NCI-H1694 (cell line): ENCODE results near the gene TMEM238L.
A peak's percentile ranks its signal among the peaks of the same experiment; 100 is the strongest.
"Not testable (repeated sequence)": the region's sequence is repeated elsewhere in the genome, so short reads cannot be mapped to it uniquely, and the experiment has no call there.

Experiments
- DNase-seq: peaks from one replicate; lab custom pipeline; 2025; lab: John Stamatoyannopoulos, UW

The TMEM238L gene, protein sequence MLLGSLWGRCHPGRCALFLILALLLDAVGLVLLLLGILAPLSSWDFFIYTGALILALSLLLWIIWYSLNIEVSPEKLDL

DNA sequence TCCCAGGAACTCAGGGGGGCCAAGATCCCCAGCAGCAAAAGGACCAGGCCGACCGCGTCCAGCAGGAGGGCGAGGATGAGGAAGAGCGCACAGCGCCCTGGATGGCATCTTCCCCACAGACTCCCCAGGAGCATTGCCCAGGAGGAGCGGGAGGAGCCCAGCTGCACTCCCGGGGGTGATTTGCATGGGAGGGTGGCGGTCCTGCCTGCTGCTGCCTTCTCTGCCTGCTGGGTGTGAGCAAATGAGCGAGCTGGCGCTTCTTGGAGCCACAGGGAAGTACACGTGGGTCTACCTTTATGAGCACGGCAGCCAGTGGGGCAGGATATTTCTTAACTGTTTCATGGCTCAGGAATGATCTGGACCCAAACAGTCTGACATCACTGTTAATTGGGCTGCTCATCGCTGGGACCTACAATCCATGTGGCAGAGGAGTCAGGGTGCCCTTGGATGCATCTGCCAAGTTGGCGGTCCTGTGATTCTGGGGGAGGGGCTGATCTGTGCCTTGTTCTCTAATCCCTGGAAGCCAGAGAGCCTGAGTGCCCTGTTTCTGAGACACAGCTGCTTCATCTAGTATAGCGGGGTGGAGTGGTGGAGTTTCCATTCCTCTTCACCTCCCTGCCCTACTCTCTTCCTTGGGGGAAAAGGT, at the start of gene TMEM238L:
Gene TMEM238L, minus strand, starts transcription at position 270 of the 646 bp plus-strand sequence. Its CDS starts 136 bp downstream, at position 134.
- DNase-seq = no peak

DNA sequence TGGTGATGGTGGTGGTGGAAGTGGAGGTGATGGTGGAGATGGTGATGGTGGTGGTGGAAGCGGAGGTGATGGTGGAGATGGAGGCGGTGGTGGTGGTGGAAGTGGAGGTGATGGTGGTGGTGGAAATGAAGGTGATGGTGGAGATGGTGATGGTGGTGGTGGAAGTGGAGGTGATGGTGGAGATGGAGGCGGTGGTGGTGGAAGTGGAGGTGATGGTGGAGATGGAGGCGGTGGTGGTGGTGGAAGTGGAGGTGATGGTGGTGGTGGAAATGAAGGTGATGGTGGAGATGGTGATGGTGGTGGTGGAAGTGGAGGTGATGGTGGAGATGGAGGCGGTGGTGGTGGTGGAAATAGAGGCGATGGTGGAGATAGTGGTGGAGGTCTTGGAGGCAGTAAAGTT, 42.7 kb upstream of the TMEM238L start:
- not testable (repeated sequence) for DNase-seq

DNA sequence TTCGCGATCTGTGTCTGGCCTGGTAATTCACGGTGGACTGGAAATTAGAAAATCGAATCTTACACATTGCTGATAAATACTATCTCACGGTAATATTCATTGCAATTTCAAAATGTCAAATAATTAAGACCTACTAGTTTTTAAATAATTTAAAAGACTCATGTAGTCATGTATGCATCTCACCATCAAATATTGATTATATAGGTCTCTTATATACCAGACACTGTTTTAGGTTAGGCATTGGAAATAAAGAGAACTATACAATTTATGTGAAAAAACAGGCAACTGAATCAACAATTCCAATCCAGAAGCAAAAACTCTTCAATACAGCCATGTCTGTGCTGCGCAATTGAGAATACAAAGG, 41.5 kb upstream of the TMEM238L start:
- no peak for DNase-seq

DNA sequence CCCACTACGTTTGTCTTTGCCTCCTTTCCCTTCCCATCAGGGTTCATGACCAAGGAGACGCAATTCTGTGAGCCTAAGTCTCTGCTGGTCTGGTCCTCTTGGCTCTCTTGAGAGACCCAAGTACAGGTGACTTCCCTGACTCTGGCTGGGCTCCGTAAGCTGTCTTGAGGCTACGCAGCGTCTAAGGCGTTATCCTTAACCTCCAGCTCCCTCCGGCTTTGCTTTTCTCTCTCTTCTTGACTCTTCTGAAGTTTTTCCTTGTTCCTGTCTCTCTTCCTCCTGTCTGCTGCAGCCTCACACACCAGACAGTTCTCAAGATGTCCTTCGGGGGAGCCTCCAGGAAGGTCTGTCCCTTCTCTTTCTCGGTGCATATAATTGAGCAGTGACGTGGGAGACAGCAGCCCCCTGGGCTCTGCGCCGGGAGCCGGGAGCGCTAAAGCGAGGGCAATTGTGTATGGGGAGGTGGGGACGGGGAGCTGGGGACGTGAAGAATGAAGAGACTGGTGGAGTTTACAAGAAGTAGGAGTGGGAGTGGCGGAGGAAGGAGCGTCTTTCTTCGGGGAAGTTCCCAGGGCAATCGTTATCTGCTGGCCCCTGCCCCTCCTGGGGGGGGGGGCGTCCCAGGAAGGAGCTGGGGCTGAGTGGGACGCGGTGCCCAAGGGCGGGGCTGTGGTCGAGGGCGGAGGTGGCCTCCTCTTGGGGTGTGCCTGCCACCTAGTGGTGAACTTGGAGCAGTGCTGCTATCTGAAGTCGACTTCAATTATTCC, 40.9 kb upstream of the TMEM238L start:
- peak; percentile 26 for DNase-seq

DNA sequence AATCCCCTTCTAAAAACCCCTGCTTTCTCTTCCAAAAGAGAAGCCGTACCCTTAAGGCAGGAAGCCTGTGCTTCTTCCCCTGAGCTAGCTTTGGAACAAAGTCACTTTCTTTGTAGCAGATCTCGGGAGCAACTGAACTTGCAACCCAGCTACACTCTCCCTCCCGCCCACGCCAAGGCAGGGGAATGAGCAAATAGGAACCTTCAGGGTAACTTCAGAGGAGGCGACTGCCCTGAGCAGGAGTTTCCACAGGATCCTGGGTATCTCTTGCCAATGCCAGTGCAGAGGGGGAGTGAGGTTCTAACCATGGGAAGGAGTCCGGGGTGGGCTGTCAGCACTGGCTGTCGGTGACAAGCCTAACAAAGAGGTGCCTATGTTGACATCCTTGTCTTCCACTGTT, 39.9 kb upstream of the TMEM238L start:
- DNase-seq = no peak

DNA sequence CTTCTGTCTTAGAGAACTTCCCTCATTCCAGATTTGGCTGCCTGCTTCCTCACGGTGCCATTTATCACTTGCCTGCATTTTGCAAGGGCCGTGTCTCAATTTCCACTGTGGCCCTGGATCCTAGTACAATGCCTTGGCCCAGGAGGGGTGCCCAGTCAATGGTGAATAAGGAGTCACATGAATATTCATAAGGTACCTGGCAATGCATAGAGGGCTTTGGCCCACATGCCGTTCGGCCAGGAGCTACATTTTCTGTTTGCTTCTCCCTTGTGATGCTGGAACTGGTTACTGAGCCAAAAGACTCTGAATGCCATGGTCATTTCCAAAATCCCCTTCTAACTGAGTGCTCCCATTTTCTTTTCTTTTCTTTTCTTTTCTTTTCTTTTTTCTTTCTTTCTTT, 38.8 kb upstream of the TMEM238L start:
- no peak for DNase-seq

DNA sequence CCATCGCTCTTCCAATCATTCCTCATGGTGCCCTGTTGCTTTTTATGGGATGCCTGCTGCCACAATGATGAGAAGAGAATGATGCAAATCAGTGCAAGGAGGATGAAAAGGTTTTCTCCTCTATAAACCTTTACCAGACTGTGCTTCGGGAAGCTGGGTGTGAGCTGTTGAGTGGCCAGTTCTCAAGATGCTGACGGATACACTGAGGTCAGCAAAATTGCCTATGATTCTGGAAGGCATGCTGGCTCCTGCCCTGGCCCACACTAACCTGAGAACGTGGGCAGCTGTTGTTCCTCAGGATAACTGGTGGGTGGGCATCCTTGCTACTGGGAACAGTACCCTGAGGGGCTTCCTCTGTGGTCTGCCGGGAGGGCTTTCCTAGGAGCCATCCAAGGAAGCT, 34.8 kb upstream of the TMEM238L start:
- no peak for DNase-seq

DNA sequence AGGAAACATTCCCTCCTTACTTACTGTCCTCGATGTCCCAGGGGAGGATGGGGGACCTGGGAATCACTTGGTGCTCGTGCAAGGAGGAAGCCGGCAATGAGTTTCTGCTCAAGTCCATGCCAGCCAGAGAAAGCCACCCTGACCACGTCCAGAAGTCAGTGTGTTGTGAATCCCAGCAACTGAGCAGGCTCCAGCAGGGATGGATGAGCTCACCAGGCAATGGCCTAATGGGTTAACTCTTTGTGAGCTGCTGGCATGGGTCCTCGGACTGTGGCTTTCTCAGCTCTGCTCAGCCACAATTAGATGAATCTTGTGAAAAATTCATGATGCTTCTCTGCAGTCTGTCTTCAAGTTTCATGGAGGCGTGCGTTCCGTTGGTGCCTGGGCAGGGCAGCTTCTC, 34.0 kb upstream of the TMEM238L start, which contains the start of gene PIRT:
Gene PIRT, minus strand, starts transcription at position 167 of the 400 bp plus-strand sequence. CDS start 12,442 bp downstream, outside the sequence.
- no peak for DNase-seq

DNA sequence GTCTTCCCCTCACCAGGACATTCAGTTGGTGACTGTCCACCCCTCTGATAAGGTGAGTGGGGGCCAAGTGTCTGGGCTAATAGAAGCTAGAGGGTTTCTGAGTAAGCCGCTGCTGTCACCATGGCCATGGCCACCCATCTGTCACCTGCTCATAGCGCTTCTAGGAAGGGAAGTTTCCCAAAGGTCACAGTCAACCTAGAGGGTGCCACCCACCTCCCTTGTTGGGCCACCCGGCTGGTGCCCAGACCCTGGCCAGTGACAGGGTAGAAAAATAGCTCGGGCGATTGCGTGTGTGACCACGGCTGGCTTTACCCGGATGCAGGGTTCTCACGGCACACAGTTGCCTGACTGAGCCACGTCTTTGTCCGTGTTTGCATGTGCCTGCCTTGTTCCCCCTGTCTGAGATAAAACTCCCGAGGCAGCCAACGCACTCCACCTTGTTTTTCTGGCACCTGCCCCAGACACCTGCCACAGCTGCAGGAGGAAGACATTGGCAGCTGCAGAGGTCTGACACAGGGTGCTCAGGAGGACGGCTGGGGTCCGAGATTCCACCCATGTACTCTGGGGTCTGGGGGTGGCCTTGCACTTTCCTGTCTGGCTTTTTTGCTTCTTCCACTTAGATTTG, 33.2 kb upstream of the TMEM238L start:
- no peak for DNase-seq

DNA sequence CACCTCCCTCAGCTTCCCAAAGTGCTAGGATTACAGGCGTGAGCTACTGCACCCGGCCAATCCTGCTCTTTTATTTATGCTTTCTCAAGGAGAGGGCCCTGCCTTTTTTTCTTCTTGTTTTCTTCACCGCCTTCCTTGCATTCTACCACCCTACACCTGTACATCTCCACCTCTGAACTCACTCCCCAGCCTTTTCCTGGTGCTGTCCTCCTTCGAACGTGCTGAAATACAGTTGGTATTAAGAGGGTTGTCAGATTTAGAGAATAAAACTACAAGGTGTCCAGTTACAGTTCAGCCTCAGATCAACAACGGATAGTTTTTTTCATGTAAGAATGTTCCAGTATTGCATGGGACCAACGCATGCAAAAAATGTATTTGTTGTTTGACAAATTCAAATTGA, 32.2 kb upstream of the TMEM238L start:
- DNase-seq = no peak

DNA sequence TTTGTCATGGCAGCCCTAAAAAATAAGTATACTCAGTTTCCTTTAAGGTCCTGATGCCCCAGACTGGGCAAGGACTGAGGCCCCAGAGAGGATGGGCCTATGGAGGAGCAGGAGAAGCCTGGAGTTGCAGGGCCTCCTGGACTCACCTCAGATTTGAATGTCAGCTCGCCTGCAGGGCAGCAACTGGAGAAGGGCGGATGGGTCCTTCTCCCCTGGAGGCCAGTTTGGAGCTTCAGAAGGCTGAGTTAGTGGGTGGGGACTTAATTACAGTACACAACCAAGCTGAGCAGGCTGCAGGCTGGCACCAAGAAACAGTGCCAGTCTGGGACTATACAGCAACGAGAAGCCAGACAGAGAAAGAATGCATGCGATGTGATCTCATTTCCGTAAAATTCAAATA, 27.8 kb upstream of the TMEM238L start:
- DNase-seq = no peak

DNA sequence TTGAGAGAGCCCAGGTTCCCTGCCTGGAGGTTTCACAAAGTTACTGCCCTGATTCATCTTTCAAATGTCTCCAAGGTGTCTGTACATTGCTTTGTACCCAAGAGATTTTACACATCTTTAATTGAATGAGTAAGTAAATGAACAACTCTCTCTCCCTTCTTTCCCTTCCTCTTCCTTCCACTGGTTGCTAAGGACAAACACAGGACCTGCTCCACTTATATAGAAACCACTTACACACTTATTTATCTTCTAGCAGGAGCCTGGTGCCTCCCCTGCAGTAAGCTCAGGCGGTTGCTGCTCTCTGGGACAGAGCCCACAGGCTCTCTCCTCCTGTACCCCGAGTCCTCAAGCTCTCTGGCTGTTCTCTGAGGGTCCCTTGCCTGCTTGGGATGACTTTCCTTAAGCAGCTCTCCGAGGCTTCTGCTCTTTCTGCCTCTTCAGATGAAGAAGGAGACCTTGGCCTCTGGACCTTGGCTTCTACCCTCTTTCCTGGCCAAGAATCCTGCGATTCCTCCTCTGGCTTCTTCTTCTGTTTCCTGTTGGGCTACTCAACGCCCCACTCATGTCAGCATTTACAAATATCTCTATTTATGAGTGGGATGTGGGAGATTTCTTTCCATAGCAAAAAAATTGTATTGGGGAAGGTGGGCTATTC, 24.1 kb upstream of the TMEM238L start:
- DNase-seq = no peak

DNA sequence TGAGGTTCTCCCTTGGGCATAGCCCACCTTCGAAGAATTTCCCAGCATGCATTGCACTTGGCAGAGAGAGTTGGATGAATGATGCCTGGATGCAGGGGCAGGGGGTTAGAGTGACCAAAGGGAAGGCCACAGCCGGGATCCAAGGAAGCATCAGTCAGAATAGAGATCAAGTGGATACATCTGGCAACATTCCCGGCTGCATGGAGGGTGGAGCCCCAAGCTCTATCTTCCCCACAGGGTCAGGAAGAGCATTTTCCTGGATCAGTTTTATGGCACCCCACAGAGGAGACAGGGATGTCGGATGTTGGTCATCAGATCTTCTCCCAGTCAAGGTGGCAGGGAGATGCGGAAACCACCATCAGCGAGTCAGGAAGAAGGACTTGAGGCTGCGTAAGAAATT, 21.0 kb upstream of the TMEM238L start:
- no peak for DNase-seq

DNA sequence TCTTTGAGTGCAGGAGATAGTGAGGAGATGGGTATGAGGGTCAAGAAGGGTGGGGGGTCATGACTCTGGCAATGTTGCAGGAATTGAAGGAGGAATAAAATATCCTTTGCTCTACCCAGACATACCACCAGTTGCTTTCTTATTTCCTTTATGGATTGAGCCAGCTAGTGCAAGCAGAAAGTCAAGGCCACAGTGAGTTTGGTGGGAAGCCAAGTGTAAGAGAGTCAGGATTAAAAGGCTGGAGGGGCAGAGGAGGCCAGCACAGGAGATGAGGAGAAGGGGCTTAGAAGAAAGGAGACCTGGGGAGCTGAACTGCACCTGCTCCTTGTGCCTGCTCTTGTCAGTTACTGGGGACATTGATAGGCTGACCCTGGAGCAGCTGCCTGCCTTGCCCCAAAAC, 17.9 kb upstream of the TMEM238L start:
- no peak for DNase-seq

DNA sequence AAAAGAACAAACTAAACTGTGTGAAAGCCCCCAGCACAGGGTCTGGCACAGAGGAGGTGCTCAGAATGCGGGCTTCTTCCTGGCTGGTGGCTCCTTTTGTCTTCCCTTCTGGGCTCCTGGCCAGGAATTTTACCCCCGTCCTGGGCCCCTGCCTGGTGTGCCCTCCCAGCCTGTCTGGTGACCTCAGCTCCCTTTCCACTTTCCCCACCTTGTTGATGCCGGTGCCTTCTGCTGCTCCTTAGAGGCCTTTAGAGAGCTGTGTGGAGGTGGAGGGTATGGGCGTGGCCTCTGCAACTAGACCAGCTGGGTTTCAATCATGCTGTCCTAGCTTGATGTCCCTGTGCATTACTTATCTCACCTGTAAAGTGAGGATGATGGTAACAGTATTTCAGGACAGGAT, 17.2 kb upstream of the TMEM238L start:
- DNase-seq = no peak

DNA sequence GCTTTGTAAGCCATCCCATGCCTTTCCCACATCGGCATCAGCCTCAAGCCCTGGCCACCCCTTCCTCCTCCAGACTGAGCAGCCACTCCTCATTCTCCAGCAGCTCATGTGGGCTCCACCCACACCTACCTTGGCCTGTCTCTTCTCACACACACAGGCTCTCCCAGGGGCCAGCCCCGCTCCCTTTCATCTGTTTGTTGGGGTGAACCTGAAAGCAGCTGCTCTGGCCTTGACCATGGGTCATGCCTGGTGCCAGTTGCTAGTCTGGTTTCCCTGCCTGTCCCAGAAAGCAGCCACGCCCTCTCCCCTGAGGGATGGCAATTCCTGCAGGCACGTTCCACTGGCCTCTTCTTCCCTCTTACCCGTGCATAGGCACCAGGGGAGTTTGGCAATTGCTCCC, 11.4 kb upstream of the TMEM238L start:
- DNase-seq = no peak

DNA sequence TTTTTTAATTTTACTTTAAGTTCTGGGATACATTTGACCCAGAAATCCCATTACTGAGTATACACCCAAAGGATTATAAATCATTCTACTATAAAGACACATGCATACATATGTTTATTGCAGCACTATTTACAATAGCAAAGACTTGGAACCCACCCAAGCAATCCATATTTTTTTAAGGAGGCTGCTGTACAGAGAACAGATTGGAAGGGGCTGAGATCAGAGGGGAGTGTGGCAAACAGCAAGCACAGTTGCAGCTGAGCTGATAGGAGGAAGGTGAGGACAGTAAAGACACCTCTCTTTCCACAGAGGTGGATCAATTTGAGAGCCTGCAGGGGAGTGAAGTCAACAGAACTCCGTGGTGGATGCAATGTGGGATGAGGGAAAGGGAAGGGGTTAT, 10.2 kb upstream of the TMEM238L start:
- DNase-seq = peak; percentile 4

DNA sequence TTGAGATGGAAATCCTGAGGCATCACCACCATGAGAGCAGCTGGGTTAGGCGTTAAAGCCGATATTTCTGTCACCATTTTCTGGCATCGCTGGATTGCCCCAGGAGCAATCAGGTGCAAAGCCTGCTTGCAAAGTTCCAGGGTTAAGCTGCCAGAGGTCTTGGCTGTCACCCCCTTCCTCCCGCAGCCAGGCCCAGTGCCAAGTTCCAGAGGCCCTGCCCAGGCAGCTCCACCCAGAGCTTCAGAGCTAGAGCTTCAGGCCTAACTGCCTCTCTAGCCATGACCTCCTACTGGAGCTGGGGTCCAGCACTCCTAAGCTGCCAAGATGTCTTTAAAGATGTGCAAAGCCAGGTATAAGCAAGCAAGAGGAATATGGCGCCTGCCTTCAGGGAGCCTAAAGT, 8.8 kb upstream of the TMEM238L start:
- no peak for DNase-seq

DNA sequence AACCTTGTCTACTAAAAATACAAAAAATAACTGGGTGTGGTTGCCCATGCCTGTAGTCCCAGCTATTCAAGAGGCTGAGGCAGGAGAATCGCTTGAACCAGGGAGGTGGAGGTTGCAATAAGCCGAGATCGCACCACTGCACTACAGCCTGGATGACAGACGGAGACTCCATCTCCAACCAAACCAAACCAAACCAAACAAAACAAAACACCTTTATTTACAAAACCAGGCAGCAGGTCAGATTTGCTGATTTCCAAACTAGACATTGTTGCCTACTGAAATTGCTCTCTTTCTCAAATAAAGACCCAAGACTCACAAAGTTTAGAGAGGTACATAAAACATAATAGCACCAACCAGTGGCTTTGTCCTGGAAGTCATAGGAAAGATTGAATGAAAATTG, 5.7 kb upstream of the TMEM238L start:
- no peak for DNase-seq

DNA sequence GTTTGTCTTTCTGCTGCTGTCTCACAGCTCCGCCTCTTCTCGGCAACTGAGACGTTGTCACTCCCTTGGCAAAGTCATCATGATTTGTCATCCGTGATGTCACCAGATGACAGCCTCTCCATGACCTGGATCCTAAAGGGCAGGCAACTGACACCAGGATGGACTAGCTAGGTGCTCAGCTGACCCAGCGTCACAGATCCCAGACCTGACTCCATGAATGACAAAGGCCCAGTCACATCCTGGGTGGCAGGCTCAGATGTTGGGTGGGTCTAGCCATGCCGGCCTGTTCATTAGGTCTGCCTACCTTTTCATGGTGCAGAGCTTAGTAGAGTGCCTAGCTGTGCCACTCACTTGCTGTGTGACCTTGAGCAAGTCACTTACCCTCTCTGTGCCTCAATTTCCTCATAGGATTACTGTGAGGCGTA, 3.8 kb upstream of the TMEM238L start:
- DNase-seq = no peak

DNA sequence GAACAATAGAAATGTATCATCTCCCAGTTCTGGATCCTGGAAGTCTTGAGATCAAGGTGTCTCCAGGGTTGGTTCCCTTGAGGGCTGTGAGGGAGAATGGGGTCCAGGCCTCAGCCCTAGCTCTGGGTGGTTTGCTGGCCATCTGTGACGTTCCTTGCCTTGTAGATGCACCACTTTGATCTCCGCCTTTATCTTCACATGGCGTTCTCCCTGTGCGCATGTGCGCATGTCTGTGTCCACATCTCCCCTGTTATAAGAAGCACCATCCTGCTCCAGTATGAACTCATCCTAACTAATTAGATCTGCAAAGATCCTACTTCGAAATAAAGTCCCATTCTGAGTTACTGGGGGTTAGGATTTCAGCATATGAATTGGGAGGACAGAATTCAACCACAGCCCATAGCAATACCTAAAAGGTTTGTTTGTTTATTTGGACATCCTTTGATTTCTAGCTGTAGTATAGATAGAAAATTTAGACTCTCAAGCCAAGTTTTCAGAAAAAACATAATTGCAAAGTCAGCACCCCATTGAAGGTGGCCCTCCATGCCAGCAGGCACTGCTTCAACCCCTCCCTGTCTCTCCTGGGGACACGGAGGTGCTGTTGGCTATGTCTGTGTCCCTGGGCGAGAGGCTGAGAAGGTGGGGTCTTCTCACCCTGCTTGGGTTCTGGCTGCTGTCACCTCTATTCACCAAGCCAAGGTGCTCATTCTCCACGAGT, 2.8 kb upstream of the TMEM238L start:
- DNase-seq = no peak

DNA sequence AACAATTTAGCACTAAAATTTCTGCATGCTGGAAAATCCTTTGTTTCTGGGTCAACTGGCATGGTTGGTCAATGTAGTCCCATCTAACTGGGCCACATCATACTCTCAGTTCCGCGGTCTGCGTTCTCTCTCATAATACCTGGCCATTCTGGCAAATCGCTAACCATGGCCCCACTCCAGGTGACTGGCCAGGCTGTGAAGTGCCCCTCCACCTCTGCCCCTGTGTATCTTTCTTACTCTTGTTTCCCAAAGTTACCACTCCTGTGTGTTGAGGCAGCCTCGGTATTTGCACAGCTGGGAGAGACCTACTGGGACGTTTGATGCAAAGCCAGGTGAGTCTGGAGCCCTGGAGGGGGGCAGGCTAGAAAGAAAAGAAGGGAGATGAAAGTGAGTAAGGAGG, 2.0 kb upstream of the TMEM238L start:
- DNase-seq = no peak
